GM19372 (cell line): ENCODE data around the gene LRMDA.

ENCODE experiments used
- ATAC-seq: cut with Tn5 transposase; IDR thresholded peaks from one replicate; pipeline ENCODE4 v1.9.1; 2021; ENCODE audit warnings: mild to moderate bottlenecking, low read depth, moderate library complexity; ENCODE audit not compliant: unreplicated experiment

Gene LRMDA

DNA sequence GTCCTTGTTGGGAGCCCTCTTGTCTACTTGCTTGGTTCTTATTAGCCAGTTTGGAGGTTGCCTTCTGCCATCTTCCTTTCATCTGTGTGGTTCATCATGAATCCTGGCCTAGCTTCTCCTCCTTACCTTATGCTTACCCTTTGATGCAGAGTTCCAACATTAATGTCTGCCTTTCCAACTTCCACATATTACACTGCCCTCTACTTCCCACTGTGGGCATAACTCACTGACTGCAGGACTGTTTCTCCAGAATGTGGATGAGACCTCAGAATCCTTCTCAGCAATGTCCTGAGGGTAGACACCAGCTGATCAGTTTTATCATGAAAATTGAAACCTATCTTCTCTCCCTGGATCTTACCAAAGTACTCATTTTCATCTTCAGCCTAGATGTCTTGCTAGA, 491.0 kb downstream of the LRMDA start:
- ATAC-seq, result no peak

DNA sequence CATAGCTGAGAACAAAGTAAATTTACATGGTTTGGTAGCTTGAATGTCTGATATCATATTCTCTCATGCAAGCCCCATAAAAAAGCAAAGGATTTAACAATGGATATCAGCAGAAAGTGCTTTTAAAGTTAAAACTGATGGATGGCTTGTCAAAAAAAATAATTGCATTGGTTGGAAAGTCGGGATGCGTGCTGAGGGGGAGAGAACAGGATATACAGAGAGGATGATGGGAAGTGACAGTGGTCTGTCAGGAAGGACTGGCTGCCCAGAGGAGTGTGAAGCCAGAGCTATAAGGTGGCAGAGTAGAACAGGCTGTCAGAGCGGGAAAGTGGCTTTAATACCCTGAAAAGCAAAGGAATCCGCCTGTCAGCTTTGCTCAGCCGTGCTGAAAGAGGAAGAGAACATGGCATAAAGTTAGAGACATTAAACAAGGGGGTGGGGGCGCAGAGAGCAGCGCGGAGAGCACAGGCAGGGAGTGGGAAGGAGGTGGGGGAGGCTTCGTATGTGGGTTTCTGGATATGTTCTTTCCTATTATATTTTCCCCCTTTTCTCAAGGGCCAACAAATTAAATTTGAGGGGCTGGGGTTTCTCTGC, 493.0 kb downstream of the LRMDA start:
- no peak for ATAC-seq

DNA sequence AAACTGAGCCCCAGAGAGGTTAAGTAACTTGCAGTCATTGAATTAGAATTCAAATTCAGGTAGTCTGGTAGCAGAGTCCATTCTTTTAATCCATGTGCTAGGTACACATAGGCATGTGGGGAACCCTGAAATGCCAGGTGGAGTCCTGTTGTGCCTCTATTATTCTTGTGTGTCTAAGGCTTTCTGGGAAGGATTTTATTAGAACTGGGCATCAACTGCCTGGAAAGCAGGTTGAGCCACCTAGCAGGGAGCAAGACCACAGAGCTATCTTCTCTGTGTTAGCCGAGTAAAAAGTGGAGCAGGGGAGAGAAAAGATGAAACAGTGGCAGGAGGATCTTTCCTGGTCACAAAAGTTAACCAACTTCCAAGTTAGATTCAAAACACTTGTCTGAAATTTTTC, 494.6 kb downstream of the LRMDA start:
- ATAC-seq, result no peak

DNA sequence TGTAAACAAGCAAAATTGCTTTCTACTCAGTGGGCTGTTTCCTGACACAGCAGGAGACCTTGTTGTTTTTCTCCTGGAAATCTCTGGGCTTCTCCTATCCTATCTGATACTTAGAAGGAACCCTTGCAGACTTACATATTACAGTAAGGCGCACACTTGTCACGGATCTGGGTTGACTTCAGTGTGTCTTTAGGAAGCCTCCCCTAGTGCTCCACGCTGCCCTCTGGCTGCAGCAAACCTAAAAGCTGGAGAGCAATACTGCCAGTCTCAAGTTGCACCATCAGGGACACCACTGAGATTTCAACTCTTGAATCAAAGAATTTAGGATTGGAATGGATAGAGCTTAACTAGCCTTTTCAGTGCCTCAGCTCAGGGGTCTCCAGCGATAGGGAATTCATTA, 495.3 kb downstream of the LRMDA start:
- ATAC-seq, result no peak

DNA sequence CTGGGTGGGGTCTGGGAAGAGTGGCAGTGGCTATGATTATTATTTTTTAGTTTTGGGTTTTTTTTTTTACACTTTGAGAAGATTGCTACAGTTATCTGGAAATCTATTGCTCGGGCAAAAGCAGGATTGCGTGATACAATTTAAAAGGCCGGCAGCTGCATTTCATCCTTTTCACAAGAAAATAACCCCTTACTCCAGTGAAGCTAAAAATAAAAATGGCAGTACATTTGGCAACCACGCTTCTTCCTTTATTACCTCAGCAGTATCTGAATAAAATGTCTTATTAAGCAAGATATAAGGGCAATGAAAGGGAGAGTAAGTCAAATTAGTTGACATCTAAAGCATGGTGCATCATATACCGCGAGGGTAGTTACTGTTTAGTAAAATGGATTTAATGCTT, 496.8 kb downstream of the LRMDA start:
- no peak for ATAC-seq

DNA sequence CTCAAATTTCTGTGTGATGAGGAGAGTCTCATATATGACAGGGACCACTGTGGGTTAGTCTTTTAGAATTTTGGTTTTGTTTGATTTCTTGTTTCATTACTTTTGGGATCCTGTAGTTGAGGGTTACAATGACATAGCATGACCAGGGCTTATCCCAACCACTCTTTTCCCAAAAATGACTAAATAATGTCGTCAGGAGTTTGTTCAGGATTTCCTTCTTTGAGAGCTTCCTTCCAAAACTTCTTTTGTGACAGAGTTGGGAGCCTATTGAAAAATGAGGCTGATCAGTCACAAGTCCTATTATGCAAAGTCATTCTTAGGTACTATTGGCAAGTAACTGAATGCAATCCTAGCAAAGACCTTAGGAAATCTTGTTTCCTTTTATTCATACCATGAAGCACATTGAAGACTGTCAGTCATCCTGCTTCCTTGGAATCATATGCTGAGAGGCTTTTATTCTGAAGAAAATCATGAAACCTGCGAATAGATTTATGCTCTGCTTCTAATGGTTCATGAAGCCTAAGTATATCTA, 498.3 kb downstream of the LRMDA start:
- no peak for ATAC-seq

DNA sequence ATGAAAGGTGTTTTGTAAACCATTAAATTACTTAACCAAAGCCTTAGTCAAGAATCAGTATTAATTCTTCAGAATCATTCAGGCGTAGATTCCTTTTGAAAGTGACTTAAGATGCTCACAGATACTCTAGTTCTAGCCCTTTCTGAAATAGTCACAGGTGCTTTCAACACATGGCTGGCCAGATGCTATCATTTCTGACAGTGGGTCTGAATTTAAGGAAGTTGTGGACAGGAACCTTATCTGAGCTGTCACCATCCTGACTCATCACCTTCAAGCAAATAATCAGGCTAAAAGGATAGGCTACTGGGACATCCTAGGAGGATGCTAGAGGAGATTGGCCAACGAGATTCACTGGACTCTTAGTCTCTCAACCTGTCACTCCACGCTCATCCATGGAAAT, 501.5 kb downstream of the LRMDA start:
- no peak for ATAC-seq

DNA sequence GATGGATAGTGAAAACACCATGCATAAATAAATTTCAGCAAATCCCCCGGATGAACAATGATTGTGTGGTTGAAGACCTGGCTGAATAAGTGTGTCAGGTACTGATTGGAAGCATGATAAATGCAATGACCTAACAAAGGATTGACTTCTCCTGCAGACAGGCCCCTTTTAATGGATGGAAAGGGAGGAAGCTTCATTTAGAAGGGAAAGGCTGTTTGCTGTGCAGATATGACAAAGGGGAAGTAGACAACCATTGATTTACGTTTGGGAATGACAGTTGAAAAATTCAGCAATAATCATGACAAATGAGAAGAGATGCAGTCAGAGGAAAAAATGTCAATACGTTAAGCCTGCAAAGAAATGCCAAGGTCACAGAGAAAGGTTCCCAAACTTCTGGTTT, 503.8 kb downstream of the LRMDA start:
- no peak for ATAC-seq

DNA sequence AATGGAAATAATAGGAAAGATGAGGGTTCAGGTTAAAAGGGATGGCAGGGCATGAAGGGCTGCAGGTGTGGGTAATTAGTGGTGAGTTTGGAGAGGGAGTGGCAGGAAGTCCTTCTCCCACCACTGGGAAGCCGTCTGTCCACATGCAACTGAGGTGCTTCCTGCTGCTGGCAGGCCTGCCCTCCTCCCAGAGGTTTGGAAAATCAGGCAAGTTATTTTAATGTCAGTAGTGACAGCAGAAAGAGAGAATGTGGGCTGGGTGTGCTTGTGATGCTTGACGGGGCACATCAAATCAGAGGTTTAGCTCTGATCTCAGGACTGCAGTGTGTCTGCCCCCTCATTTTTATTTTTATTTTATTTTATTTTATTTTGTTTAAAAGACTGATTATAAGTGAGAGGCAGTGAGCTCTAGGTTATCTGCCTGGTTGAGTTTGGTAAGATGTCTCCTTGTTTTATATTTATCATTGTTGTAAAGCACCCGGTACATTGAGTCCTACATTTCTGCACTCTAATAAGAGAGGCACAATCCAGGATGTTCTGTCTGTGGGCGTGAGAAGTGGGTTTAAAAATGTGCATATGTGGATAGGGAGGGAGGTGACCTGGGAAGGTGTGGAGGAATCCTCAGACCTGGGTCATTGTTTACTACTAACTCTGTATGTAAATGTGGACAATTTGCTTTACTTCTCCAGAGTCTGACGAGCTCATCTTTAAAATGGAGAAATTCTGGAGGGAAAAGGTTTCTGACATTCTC, 504.4 kb downstream of the LRMDA start:
- ATAC-seq, result no peak

DNA sequence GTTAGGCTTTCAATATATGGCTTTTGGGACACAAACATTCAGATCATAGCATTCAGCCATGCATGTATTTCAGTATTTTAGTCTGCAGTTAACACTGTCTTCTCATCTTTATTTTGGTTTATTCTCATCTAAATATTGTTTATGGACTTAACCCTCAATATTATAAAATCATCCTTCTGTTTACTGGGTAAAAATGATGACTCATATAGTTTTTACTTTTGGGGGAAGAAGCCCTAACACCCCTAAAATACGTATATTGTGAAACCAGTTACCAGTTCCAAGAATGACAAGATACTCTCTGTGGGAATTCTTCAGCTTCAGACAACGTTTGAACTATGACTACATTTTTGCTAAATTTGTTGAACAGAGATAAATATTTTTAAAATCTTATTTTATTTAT, 505.4 kb downstream of the LRMDA start:
- no peak for ATAC-seq

DNA sequence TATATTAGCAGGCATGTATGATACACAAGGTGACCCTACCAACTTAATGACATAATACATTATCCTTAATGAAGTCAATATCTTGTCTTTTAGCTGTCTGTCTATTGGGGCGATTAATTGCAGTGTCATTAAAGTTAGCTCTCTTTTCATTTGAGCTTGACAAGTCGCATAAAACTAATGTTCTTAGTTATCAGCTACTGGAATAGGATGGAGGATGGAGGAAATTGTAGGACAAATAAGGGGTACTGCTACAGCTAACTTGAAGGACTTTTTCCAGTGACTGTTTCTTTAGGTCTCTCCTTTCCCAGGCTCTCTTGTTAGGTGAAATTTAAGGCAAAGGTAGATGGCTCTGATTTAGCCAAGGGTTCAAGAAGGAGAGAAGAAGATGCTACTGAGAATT, 506.4 kb downstream of the LRMDA start:
- no peak for ATAC-seq

DNA sequence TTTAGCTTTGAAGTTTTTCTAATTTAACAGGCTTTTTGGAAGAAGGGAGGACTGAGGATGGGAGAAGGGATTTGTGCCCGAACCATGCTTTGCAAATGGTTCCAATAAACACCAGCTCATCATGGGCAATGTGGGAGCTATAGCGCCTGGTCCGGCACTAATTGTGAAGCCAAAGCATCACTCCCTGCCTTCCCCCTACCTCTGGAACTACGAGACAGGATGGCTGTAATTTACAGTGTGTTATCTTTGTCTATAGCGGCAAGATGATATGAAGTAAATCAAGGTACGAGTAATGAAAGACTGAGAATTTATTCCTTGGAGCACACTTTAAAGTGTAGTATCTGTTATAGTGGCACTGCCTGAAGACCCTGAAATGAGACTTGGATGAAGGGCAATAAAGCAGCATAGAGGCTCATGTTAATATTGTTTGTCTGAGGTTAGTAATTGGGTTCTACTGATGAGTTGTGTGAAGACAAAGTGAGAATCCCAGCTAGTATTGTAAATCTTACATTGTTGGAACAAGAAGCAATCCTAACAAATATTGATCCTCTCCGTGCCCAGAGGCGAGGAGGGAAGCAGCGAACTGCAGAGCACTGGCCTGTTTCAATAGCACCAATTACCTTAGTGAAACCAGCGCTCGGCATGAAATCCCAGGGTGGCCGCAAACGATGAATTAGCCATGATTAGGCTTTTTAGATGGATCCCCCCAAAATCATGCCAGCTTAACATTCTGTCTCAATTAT, 507.1 kb downstream of the LRMDA start:
- no peak for ATAC-seq

DNA sequence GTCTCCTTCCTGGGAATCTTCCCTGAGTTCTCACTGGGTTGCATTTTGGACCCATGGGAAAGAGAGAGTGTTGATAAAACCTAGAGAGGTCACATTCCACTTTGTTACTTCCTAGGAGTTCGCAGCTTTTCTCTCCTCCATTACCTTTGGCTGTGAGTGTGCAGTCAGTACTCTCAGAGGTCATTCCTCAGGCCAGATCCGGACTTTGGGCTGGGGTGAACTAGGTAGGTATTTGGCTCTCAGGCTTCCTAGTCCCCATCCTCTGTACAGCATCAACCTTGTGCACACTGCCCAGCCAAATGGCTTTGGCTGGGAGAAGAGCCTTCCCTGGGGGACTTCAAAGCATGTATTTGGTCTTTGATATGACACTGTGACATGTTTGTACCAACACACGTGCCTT, 508.1 kb downstream of the LRMDA start:
- ATAC-seq, result no peak

DNA sequence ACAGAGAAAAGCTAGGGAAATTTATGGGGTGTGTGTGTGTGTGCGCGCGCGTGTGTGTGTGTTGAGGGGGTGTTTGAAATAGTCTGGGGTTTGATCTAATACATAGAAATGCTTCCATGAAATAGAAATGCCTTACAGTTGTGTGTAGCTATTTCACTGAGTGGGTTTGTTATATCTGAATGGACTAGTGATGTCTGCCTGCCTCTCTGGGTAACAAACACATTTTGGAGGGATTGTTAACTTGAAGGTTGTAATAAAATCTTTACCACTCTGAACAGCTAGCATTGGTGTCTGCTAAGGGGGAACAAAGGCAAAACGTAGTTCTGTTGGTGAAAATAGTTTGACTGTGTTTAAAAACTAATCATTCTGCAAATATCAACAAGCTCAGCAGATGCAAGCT, 509.3 kb downstream of the LRMDA start:
- no peak for ATAC-seq

DNA sequence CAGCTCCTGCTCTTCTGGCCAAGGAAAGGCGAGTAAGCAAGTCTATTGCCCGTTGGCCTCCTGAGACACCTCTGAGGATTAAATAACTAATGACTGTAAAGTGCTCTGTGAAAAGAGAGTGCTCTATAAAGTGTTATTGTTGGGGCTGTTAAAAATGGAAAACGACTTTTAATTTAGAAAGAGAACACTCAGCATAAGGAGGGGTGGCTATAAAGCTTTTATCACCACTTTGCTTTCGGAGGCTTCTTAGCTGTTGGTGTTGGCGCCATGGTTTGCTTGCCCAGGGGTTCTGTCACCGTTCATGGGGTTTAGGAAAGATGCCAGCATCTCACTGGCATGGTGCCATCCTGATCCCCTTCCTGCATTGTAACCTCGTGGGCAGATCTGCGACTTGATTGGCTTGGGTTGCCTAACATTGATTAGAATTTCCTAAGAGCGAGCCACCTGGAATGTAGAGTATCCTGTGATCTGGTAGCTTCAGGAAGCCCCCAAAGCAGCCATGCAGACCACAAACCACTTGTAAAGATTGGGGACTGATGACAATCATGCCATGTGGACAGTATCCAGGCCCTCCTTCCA, 509.9 kb downstream of the LRMDA start:
- no peak for ATAC-seq

DNA sequence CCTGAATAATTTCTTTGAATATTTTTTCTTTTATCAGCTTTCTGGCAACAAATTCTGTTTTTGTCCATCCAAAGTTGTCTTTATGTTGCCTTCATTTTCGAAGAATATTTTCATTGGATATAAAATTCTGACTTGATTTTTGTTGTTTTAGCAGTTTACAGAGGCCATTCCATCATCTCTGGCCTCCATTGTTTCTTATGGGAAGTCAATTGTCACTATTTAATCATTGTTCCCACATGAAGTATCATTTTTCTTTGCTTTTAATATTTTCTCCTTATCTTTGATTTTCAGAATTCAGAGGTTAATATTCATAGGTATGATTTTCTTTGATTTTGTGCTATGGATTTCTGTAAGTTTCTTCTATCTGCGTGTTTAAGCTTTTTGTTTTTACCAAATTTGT, 512.6 kb downstream of the LRMDA start:
- no peak for ATAC-seq

DNA sequence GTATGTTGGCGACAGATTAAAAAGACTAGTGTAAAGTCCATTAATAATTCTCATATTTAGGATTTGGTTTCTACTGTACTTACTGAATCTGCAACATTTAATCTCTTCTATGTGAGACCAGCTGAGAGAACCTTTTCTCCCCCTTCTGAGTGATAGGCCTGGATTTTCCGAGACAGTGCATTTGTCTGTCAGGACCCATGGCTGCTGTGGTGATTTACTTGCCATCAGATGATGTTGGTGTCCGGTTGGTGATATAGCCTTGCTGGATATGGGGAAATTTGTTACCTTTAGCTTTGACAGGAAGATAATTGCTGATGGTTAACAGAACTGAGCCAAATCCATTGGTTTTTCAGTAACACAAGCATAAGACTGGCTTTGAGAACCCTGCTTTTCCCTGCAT, 517.2 kb downstream of the LRMDA start:
- no peak for ATAC-seq

DNA sequence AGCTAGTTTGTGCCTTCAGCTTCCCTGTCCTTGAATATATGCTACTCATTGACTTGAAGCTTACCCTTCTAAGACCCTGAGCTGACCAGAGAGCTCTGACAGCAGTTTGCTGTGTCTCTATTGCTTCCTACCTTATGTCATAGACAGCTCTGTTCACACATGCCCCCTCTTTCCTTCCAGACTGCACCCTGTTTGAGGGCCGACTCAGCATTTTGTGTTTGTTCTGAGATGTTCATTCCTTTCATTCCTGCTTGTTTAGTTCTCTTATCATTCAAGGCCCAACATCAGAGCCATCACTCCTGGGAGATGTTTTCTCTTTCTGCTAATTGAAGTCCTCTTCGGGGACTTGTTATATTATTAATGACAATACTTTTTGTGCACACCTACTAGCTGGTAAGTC, 518.9 kb downstream of the LRMDA start:
- ATAC-seq, result no peak

DNA sequence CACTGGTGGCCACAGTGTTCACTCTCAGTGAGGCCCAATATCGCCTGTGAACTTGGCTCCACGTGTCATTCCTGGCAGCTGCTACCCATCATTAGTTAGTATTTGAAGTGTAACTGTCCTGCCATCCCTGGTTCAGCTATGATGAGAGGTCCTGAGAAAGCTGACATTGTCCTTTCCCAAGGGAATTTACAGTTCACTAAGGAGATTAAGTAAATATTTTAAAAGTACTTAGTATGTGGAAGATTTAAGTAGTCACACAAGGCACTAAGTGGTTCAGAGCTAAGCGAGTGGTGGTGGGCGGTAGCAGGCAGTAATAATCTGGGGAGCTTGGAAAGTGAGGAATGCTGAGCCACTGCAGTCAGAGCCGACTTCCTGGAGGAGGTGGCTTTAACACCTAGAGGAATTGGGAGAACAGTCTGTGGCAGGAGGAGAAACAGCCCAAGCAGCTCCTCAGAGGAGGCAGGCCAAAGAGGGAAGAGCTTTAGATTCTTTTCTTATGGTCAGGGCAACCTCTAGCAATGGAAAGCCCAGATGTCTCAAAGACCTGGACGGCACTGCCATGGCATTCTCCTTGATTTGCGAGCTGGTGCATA, 519.7 kb downstream of the LRMDA start:
- ATAC-seq, result no peak

DNA sequence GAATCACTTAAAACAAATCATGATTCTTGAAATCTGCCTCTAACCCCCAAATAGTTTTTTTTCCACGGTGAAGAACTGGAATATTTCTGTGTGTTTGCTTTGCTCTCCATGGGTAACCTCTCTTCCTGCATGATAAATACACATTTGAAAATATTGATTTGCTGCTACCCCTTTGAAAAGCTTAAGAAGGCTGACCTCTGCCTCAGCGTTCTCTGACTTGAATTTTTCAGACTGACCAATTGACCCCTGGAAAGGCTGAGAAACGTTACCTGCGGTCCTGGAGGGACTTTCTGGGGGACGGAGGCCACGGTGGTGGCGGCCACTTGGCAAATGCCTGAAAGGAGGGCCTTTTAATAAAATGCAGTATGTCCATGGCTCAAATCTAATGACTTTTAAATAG, 520.2 kb downstream of the LRMDA start:
- no peak for ATAC-seq

DNA sequence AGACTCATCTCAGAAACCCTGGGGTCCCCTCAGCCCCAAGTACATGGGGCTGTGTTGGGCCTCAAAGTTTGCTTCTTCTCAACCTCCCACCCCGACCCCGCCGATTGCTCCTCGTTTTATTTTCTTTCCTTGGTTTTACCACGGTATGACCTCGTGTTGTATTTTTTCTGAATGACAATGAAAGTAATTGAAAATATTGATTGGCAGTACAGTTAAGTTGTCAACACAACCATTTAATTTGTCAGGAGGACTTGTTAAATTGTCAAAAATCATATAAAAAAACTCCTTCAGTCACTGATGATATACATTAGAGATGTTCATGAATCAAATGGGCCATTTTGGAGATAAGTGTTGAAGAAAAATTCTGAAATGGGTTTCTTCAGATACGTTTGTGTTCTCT, 520.7 kb downstream of the LRMDA start:
- no peak for ATAC-seq
